Calu3 (cell line): ENCODE results near the gene EIPR1. TPM values are rescaled to one million over a fixed set of nuclear protein-coding genes. Genes with fewer than 3 reads are reported as not detected.

Source experiments
- BruUV-seq: library from RNA; stranded (reverse); fragments of 400-500 nt; replicated peaks from 2 replicates; lab custom pipeline; 2021; lab: Mats Ljungman, UMichigan
- CTCF ChIA-PET: fragments of 300-600 bp; sonication (Branson Sonifier 250); formaldehyde crosslinking; loops from one replicate; lab custom pipeline; 2022; ENCODE audit warnings: antibody characterized with exemption; lab: Charles Lee
- DNase-seq: peaks from one replicate; pipeline ENCODE4 v3.0.0; 2022
- H3K27ac Mint-ChIP-seq: one replicate; pipeline ENCODE4 v1.8.0; 2022; ENCODE audit warnings: mixed read lengths; ENCODE audit not compliant: unreplicated experiment
- H3K27me3 Mint-ChIP-seq: one replicate; pipeline ENCODE4 v1.8.0; 2022; ENCODE audit warnings: mixed read lengths; ENCODE audit not compliant: unreplicated experiment
- H3K36me3 Mint-ChIP-seq: one replicate; pipeline ENCODE4 v1.8.0; 2022; ENCODE audit warnings: mild to moderate bottlenecking, moderate library complexity, mixed read lengths; ENCODE audit not compliant: insufficient read depth, unreplicated experiment
- H3K4me1 Mint-ChIP-seq: one replicate; pipeline ENCODE4 v1.8.0; 2022; ENCODE audit warnings: mild to moderate bottlenecking, low read depth, mixed read lengths; ENCODE audit not compliant: unreplicated experiment
- H3K4me3 Mint-ChIP-seq: one replicate; pipeline ENCODE4 v1.8.0; 2022; ENCODE audit warnings: mild to moderate bottlenecking, low read depth, moderate library complexity, mixed read lengths; ENCODE audit not compliant: unreplicated experiment
- H3K9me3 Mint-ChIP-seq: one replicate; pipeline ENCODE4 v1.8.0; 2022; ENCODE audit warnings: low read depth, mixed read lengths; ENCODE audit not compliant: unreplicated experiment
- CTCF ChIP-seq: fragments of 200-600 bp; IDR thresholded peaks from one replicate; pipeline ENCODE4 v1.8.0; 2022; ENCODE audit warnings: antibody characterized with exemption; ENCODE audit not compliant: unreplicated experiment
- intact Hi-C: fragments of 100-400 bp; cut with micrococcal nuclease; formaldehyde crosslinking; loops from one replicate; pipeline ENCODE4 v1.10.0; 2022; ENCODE audit not compliant: unreplicated experiment
- total RNA-seq: library from RNA; stranded (reverse); gene quantifications from 2 replicates; pipeline ENCODE4 v1.2.3, GENCODE V29; 2022

Gene EIPR1
- total RNA-seq, 1 experiment from 2014 or later = 31.7 TPM

- DNase-seq = no peak
- Mint-ChIP-seq H3K36me3 (no peaks in the 10 kb centered on the region), H3K9me3 (no peaks in the 10 kb centered on the region), H3K4me3 (no peak overlapping the region), H3K27me3 (no peaks in the 10 kb centered on the region), H3K4me1 (no peaks in the 10 kb centered on the region), H3K27ac (no peak overlapping the region)
- TF ChIP-seq CTCF = no peak
- no TSS peak for BruUV-seq
- intact Hi-C loops = no loop called here
- CTCF ChIA-PET = interaction anchor here (0.7 kb wide), 1 partner anchor 13 kb away, joined by 5 read pairs; no protein-coding TSS in a partner anchor
Measured at GRCh38 chr2:3292416-3292815, 85.2 kb downstream of the EIPR1 start.

GRCh38 chr2:3291750-3292149 lies 85.9 kb downstream of the EIPR1 start:
- DNase-seq = no peak
- CTCF ChIA-PET = no interaction called here
- Mint-ChIP-seq H3K36me3 (no peaks in the 10 kb centered on the region), H3K27me3 (no peaks in the 10 kb centered on the region), H3K27ac (no peak overlapping the region), H3K4me1 (no peaks in the 10 kb centered on the region), H3K4me3 (no peak overlapping the region), H3K9me3 (no peaks in the 10 kb centered on the region)
- intact Hi-C loops = no loop called here
- no peak for TF ChIP-seq CTCF
- BruUV-seq = no TSS peak

GRCh38 chr2:3291113-3291512 lies 86.5 kb downstream of the EIPR1 start:
- no TSS peak for BruUV-seq
- intact Hi-C loops = no loop called here
- no peak for TF ChIP-seq CTCF
- Mint-ChIP-seq H3K36me3 (no peaks in the 10 kb centered on the region), H3K4me1 (no peaks in the 10 kb centered on the region), H3K27ac (no peak overlapping the region), H3K27me3 (no peaks in the 10 kb centered on the region), H3K9me3 (no peaks in the 10 kb centered on the region), H3K4me3 (no peak overlapping the region)
- no peak for DNase-seq
- CTCF ChIA-PET = no interaction called here

- TF ChIP-seq CTCF = no peak
- intact Hi-C loops = no loop called here
- BruUV-seq = no TSS peak
- DNase-seq = no peak
- Mint-ChIP-seq H3K4me3 (no peak overlapping the region), H3K4me1 (no peaks in the 10 kb centered on the region), H3K27ac (no peak overlapping the region), H3K27me3 (no peaks in the 10 kb centered on the region), H3K36me3 (no peaks in the 10 kb centered on the region), H3K9me3 (no peaks in the 10 kb centered on the region)
- CTCF ChIA-PET = interaction anchor here (0.7 kb wide), 1 partner anchor 23 kb away, joined by 3 read pairs; no protein-coding TSS in a partner anchor
Measured at GRCh38 chr2:3290655-3291054, 87.0 kb downstream of the EIPR1 start.
